Activated CD8-positive, alpha-beta T cell treated with anti-CD3 and anti-CD28 coated beads for 36 hours (primary cell): ENCODE measurements around the gene TP53INP2. TPM values are rescaled to one million over a fixed set of nuclear protein-coding genes. Genes with fewer than 3 reads are reported as not detected.
"Not testable (repeated sequence)": the region's sequence is repeated elsewhere in the genome, so short reads cannot be mapped to it uniquely, and the experiment has no call there.

Experiments
- ATAC-seq: fragments of 200-7000 bp; cut with Tn5 transposase; one replicate; pipeline ENCODE4 v1.10.0; 2021; ENCODE audit warnings: mild to moderate bottlenecking, moderate library complexity
- CTCF ChIA-PET: fragments of 350-600 bp; sonication (Branson Sonifier 250); formaldehyde crosslinking; loops from one replicate; lab custom pipeline; 2021; ENCODE audit warnings: antibody characterized with exemption; lab: Charles Lee
- POLR2A ChIA-PET: fragments of 350-600 bp; sonication (Branson Sonifier 250); formaldehyde crosslinking; loops from one replicate; lab custom pipeline; 2021; ENCODE audit warnings: antibody characterized with exemption; lab: Charles Lee
- DNase-seq: peaks from one replicate; pipeline ENCODE4 v3.0.0-alpha.2; 2020
- H3K27ac Mint-ChIP-seq: one replicate; pipeline ENCODE4 v1.8.0; 2021; ENCODE audit warnings: mild to moderate bottlenecking, mixed read lengths
- H3K27me3 Mint-ChIP-seq: one replicate; pipeline ENCODE4 v1.8.0; 2021; ENCODE audit warnings: mixed read lengths
- H3K36me3 Mint-ChIP-seq: one replicate; pipeline ENCODE4 v1.8.0; 2021; ENCODE audit warnings: low read depth, mixed read lengths
- H3K4me1 Mint-ChIP-seq: one replicate; pipeline ENCODE4 v1.8.0; 2021; ENCODE audit warnings: low read depth, mixed read lengths
- H3K4me3 Mint-ChIP-seq: one replicate; pipeline ENCODE4 v1.8.0; 2021; ENCODE audit warnings: mild to moderate bottlenecking, moderate library complexity, mixed read lengths
- H3K9me3 Mint-ChIP-seq: one replicate; pipeline ENCODE4 v1.8.0; 2021; ENCODE audit warnings: mixed read lengths
- intact Hi-C: fragments of 100-400 bp; cut with micrococcal nuclease; formaldehyde crosslinking; loops from one replicate; pipeline ENCODE4 v1.10.0; 2022
- total RNA-seq, 2 experiments: library from RNA; stranded (reverse); gene quantifications; one replicate each; pipeline ENCODE4 v1.2.3, GENCODE V29; 2021
- TF ChIP-seq, protein P1 (sequence below): fragments of 200-600 bp; IDR thresholded peaks from one replicate; pipeline ENCODE4 v1.8.0; 2022; ENCODE audit warnings: antibody characterized with exemption, mild to moderate bottlenecking

The TP53INP2 gene
- total RNA-seq, 2 experiments from 2014 or later, result 4.0 to 4.6 TPM

DNA sequence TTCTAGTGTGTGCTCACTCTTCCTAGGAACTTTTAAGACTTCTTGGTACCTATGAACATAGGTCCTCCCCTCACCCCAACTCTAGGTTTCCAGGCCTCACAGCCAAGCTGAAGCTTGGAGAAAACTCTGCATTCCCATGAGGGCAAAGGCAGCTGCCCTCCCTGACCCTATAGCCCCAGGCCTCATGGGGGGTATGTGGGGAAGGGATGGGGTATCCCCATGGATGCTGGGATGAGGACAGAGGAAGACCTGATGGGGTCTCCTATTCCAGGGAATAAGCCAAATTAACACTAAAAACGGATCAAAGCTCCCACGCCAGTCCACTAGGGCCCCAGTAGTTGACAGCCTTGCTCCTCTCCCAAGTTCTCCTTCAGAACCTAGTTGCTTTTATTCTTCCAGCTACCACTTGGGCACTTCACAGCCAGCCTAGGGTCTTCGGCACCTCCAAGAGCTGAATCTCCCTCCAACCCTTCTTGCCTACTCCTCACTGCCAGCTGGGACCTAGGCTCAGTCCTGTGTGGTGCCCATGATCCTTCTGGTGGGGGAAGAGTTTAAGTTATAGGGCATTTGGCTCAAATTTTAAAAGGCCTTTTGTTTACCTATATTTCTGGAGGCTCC, 7.8 kb downstream of the TP53INP2 start:
- DNase-seq, result no peak
- intact Hi-C loops, result no loop called here
- H3K4me3 Mint-ChIP-seq, result no peak overlapping the region

GRCh38 chr20:34712525-34713192, 8.5 kb downstream of the TP53INP2 start:
- peaks cover 29% of the 10 kb centered on the region for H3K4me1 Mint-ChIP-seq
- H3K9me3 Mint-ChIP-seq, result no peaks in the 10 kb centered on the region
- DNase-seq, result no peak
- H3K36me3 Mint-ChIP-seq, result peaks cover 20% of the 10 kb centered on the region
- intact Hi-C loops, result no loop called here
- H3K4me3 Mint-ChIP-seq, result no peak overlapping the region
- POLR2A ChIA-PET, result interaction anchor here (0.6 to 1.9 kb wide), 2 partner anchors 9 to 35 kb away, joined by 4 to 5 read pairs; no protein-coding TSS in a partner anchor
- TF ChIP-seq, protein P1, sequence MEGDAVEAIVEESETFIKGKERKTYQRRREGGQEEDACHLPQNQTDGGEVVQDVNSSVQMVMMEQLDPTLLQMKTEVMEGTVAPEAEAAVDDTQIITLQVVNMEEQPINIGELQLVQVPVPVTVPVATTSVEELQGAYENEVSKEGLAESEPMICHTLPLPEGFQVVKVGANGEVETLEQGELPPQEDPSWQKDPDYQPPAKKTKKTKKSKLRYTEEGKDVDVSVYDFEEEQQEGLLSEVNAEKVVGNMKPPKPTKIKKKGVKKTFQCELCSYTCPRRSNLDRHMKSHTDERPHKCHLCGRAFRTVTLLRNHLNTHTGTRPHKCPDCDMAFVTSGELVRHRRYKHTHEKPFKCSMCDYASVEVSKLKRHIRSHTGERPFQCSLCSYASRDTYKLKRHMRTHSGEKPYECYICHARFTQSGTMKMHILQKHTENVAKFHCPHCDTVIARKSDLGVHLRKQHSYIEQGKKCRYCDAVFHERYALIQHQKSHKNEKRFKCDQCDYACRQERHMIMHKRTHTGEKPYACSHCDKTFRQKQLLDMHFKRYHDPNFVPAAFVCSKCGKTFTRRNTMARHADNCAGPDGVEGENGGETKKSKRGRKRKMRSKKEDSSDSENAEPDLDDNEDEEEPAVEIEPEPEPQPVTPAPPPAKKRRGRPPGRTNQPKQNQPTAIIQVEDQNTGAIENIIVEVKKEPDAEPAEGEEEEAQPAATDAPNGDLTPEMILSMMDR, result no peak
- CTCF ChIA-PET, result interaction anchor here (0.8 to 6.8 kb wide), 4 partner anchors 8 to 175 kb away, joined by 3 to 56 read pairs (median 4); no protein-coding TSS in a partner anchor
- H3K27me3 Mint-ChIP-seq, result no peaks in the 10 kb centered on the region
- no peak for ATAC-seq
- no peak overlapping the region for H3K27ac Mint-ChIP-seq

More for the DNA sequence above, 7.8 kb downstream of the TP53INP2 start:
- TF ChIP-seq, protein P1, result no peak
- Mint-ChIP-seq H3K27ac (no peak overlapping the region), H3K4me1 (peaks cover 26% of the 10 kb centered on the region), H3K9me3 (no peaks in the 10 kb centered on the region), H3K36me3 (peaks cover 19% of the 10 kb centered on the region), H3K27me3 (no peaks in the 10 kb centered on the region)
- ChIA-PET CTCF (interaction anchor here (0.8 to 6.8 kb wide), 3 partner anchors 9 to 174 kb away, joined by 3 to 56 read pairs (median 4); no protein-coding TSS in a partner anchor), POLR2A (interaction anchor here (0.7 to 1.9 kb wide), 2 partner anchors 10 to 566 kb away, joined by 3 to 5 read pairs; partner anchors contain the start of gene MMP24OS)
- ATAC-seq, result no peak

DNA sequence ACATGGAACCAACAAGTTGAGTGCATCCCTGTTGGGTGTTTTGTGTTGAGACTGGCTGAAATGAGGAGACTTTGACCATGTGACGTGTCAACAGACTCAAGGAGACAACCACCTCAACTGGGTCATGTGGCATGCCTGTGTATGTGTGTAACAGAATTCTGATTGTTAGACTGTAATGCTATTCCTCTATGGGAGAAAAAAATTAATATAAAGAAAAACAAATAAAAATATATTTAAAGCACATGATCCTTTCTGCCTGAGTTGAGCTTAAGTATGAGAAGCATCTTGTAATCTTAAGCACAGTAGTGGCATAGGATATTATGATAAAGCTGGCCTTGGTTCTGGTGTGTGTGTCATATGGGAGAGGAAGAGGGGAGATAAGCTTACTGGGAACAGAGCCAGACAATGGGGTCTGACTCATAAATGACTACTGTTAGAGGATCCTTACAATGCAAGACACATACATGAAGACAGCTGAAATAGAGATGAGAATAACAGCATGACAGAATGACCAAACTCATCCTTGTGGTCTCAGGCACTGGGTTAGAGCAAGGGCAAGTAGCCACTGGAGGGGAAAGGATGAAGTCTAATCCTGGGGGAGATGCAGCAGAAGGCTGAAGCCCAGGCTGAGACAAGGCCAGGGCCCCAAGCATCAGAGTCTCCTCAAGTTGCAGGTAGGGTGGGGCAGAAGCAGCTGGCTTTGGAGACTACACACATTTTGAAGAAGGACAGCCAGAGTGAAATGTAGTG, 9.2 kb downstream of the TP53INP2 start:
- peak overlapping the region; percentile 40 for H3K27ac Mint-ChIP-seq
- POLR2A ChIA-PET, result interaction anchor here (0.6 to 1.9 kb wide), 2 partner anchors 8 to 36 kb away, joined by 4 to 5 read pairs; no protein-coding TSS in a partner anchor
- TF ChIP-seq, protein P1, result no peak

DNA sequence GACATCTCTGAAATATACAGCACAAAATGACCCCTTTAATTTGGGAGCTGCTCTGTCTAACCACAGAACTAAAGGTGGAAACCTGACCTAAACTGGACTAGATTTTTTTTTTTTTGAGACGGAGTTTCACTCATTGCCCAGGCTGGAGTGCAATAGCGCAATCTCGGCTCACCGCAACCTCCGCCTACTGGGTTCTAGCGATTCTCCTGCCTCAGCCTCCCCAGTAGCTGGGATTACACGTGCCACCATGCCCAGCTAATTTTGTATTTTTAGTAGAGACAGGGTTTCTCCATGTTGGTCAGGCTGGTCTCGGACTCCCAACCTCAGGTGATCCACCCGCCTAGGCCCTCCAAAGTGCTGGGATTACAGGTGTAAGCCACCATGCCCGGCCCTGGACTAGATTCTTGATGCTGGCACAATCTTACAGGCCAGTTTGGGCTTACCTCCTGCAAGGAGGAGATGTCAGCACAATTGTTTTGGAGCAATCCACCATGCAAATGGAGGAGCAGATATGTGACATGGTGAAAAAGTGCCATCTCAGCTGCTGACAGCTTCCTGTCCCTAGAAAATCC, 9.9 kb downstream of the TP53INP2 start:
- CTCF ChIA-PET, result interaction anchor here (1.3 to 6.8 kb wide), 3 partner anchors 12 to 401 kb away, joined by 3 to 56 read pairs (median 3); no protein-coding TSS in a partner anchor
- not testable (repeated sequence) for H3K9me3 Mint-ChIP-seq, ATAC-seq

More for the DNA sequence above, 9.2 kb downstream of the TP53INP2 start:
- DNase-seq, result peak; percentile 31
- Mint-ChIP-seq H3K9me3 (no peaks in the 10 kb centered on the region), H3K4me1 (peaks cover 30% of the 10 kb centered on the region), H3K36me3 (peaks cover 20% of the 10 kb centered on the region), H3K4me3 (no peak overlapping the region), H3K27me3 (no peaks in the 10 kb centered on the region)
- no peak for ATAC-seq
- CTCF ChIA-PET, result interaction anchor here (1.3 to 6.8 kb wide), 3 partner anchors 12 to 401 kb away, joined by 3 to 56 read pairs (median 3); no protein-coding TSS in a partner anchor
- intact Hi-C loops, result no loop called here

DNA sequence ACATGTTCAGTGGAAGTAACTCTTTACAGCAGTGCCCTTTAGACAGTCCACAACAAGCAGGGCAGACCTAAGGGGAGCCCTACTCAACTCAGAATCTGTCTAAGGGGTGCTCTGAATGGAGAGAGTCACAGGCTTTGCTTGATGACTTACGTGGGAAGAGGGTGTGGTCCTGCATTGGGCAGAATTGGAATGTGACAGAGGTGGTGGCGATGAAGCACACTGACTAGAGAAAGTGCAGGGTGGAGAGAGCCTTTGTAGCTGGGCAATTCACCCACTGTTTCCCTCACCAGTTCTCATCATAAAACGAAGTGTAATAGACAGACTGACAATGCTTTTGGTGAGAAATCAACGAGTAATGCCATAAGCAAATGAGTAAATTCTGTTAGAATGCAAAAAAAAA, 11.2 kb downstream of the TP53INP2 start:
- Mint-ChIP-seq H3K9me3 (no peaks in the 10 kb centered on the region), H3K36me3 (peaks cover 19% of the 10 kb centered on the region), H3K4me1 (peaks cover 32% of the 10 kb centered on the region), H3K27ac (no peak overlapping the region), H3K27me3 (no peaks in the 10 kb centered on the region), H3K4me3 (no peak overlapping the region)
- POLR2A ChIA-PET, result no interaction called here
- intact Hi-C loops, result no loop called here
- CTCF ChIA-PET, result no interaction called here
- no peak for ATAC-seq
- TF ChIP-seq, protein P1, result no peak
- no peak for DNase-seq

More for the DNA sequence above, 9.9 kb downstream of the TP53INP2 start:
- H3K4me1 Mint-ChIP-seq, result peaks cover 26% of the 10 kb centered on the region
- H3K27me3 Mint-ChIP-seq, H3K27ac Mint-ChIP-seq, DNase-seq, intact Hi-C loops, H3K4me3 Mint-ChIP-seq: not testable (repeated sequence)
- POLR2A ChIA-PET, result interaction anchor here (1.9 kb wide), 1 partner anchor 8 kb away, joined by 5 read pairs; no protein-coding TSS in a partner anchor
- peaks cover 20% of the 10 kb centered on the region for H3K36me3 Mint-ChIP-seq
